Hypothalamus (tissue), 51 donors: Measurements from ENCODE around the gene PAQR8.

Source experiments
- DNase-seq, 51 donors: peaks; one replicate each; lab custom pipeline; 2025; lab: John Stamatoyannopoulos, UW

The PAQR8 gene

DNA sequence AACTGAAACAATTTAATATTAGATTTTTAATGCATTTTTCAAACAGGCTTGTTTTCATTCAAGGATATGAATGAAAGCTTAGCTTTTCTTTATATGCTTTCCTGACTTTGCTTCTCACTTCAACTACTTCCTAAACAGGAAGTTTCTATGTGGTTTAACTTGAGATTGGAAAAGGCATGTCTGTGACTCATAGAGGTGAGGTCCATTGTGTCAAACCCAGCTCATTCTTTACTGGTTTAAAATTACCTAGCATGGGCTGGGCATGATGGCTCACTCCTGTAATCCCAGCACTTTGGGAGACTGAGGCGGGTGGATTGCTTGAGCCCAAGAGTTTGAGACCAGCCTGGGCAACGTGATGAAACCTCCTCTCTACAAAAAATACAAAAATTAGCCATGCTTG is 92.6 kb downstream of the PAQR8 start:
- no peak for DNase-seq

DNA sequence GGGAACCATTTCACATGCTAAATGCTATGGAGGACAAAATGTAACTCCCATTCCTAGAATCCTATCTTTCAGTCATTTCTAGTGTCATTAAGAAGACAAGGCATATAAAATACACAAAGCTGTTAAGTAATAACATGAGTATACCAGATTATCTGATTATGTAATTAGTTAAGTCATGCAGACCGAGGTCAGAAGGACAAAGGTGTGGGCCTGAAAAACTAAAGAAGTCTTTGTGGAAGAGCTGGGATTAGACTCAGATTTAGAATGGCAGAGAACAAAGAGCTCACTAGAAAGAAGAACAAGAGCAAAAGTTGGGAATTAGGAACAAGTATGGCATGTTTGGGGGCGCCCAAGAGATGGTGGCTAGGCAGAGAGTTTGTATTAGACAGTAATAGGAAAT is 95.1 kb downstream of the PAQR8 start:
- no peak for DNase-seq
